Measurements from ENCODE around the gene CDK5R2.

The CDK5R2 gene

DNA sequence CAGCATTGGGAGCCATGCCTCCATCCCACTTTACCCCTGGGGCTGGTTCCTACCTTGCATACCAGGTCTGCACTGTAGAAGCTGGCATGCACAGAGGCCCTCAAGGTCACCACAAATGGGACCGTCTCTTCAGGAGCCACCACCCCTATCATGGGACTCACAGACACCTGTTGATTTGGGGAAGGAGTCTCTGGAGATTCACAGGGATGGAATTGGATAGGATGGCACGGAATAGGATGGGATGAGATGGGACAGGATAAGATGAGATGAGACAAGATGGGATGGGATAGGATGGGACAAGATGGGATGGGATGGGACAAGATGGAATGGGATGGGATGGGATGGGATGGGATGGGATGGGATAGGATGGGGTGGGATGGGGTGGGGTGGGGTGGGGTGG is 49.8 kb downstream of the CDK5R2 start:
- DNase-seq, result no peak

- no peak for DNase-seq
Measured at GRCh38 chr2:219010162-219010756, 50.8 kb downstream of the CDK5R2 start.

DNA sequence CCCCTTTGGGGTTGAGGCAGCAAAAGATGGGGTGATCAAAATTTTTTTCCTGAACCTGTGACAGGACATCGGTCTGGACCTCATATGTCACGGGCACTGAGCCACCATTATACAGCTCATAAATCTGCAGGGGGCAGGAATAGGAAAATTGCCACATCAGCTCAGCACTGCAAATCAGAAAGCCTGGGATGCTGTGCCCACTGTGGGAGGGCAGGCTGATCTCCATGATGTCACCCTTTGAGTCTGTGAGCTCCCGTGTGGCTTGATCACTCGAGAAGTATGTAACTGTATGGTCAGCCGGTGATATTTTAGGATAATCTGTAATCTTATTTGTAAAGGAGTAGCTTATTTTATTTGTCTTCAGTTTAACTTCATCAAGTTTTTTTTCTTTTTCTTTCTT is 51.4 kb downstream of the CDK5R2 start:
- no peak for DNase-seq
